Esophagus squamous epithelium (tissue), 4 donors: ENCODE results near the gene GSTA4.

Experiments used
- CTCF ChIP-seq, 6 experiments: fragments of 450-650 bp in 4 of 6; fragments of 200-600 bp in 2 of 6; sonication (generic) in 2 of 6; IDR thresholded peaks; one replicate each; pipeline ENCODE4 v1.5.1; 2016 to 2019; ENCODE audit warnings: antibody characterized with exemption in 6 of 6, mild to moderate bottlenecking in 4 of 6, moderate library complexity in 4 of 6
- POLR2A ChIP-seq, 4 donors: fragments of 450-650 bp; IDR thresholded peaks; one replicate each; pipeline ENCODE4 v1.6.1; 2017; ENCODE audit warnings: antibody characterized with exemption in 4 of 4, mild to moderate bottlenecking in 4 of 4, moderate library complexity in 3 of 4

- no peak for TF ChIP-seq POLR2A (IDR thresholded peaks at IDR 0.05)
- no peak for TF ChIP-seq CTCF (IDR thresholded peaks at IDR 0.05)
Measured at GRCh38 chr6:53028467-53028866, 33.4 kb upstream of the GSTA4 start.
